B cell (primary cell): ENCODE results near the gene COG7.

Experiments
- EZH2 ChIP-seq: IDR thresholded peaks from 2 replicates; pipeline ENCODE4 v1.6.1; 2012; ENCODE audit warnings: borderline replicate concordance, low read depth, mild to moderate bottlenecking, moderate library complexity, low read length; ENCODE audit not compliant: insufficient read depth, poor library complexity, severe bottlenecking
- TF ChIP-seq, protein P1 (sequence below): fragments of 200-600 bp; IDR thresholded peaks from one replicate; pipeline ENCODE4 v1.8.0; 2022; ENCODE audit warnings: antibody characterized with exemption, mild to moderate bottlenecking

DNA sequence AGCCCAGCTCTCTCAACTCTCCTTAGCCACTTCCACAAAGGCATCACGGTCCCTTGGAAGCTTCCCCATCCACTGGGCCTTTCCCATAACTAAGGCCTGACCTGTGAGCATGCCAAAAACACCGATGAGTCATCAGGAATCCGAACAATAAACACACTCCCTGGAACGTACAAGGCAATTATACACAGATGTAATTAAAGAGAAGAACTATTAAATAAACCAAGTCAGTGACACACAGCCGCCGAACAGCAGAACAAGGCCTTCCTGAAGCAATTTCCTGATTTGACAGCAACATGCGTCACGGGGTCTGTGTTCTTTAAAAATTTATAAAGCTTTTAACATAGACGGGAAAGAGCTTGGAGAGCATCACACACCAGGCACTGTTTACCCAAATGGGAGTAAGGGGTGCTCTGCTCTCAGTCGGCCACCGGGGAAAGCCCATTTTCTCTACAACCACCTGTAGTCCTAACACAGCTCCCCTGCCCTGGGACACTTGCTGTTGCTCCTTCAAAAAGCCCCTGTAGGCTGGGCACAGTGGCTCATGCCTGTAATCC, 29.4 kb downstream of the COG7 start:
- TF ChIP-seq, protein P1, sequence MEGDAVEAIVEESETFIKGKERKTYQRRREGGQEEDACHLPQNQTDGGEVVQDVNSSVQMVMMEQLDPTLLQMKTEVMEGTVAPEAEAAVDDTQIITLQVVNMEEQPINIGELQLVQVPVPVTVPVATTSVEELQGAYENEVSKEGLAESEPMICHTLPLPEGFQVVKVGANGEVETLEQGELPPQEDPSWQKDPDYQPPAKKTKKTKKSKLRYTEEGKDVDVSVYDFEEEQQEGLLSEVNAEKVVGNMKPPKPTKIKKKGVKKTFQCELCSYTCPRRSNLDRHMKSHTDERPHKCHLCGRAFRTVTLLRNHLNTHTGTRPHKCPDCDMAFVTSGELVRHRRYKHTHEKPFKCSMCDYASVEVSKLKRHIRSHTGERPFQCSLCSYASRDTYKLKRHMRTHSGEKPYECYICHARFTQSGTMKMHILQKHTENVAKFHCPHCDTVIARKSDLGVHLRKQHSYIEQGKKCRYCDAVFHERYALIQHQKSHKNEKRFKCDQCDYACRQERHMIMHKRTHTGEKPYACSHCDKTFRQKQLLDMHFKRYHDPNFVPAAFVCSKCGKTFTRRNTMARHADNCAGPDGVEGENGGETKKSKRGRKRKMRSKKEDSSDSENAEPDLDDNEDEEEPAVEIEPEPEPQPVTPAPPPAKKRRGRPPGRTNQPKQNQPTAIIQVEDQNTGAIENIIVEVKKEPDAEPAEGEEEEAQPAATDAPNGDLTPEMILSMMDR = no peak
- no peak for TF ChIP-seq EZH2
